Bronchial epithelial cell (primary cell): ENCODE results near the gene ADH1A. TPM values are rescaled to one million over a fixed set of nuclear protein-coding genes. Genes with fewer than 3 reads are reported as not detected.
"Not testable (repeated sequence)": the region's sequence is repeated elsewhere in the genome, so short reads cannot be mapped to it uniquely, and the experiment has no call there.

ENCODE experiments used
- DNase-seq: peaks from one replicate; pipeline ENCODE4 v3.0.0-alpha.2; 2010; ENCODE audit warnings: low read depth
- FAIRE-seq: peaks from 2 replicates; lab custom pipeline; 2011; peaks lifted over from hg19 to GRCh38; lab: Jason Lieb, UNC
- H3K27me3 ChIP-seq: 2 replicates; pipeline ENCODE4 v1.5.1; 2011; ENCODE audit warnings: low read length; ENCODE audit not compliant: control insufficient read depth, insufficient read depth
- H3K36me3 ChIP-seq: 2 replicates; pipeline ENCODE4 v1.5.1; 2011; ENCODE audit warnings: low read length; ENCODE audit not compliant: control insufficient read depth, insufficient read depth
- H3K4me3 ChIP-seq: 2 replicates; pipeline ENCODE4 v1.5.1; 2011; ENCODE audit warnings: mild to moderate bottlenecking, low read depth, low read length, control low read depth
- total RNA-seq: library from RNA; depleted of rRNA; stranded (reverse); fragments of >200 nt; gene quantifications from 2 replicates; pipeline ENCODE4 v1.2.1, GENCODE V29; 2014
- TF ChIP-seq, protein P1 (sequence below): IDR thresholded peaks from 2 replicates; pipeline ENCODE4 v1.5.1; 2011; ENCODE audit warnings: mild to moderate bottlenecking, moderate library complexity, low read length, control low read depth, inconsistent platforms; ENCODE audit not compliant: insufficient read depth, severe bottlenecking

Gene ADH1A
- total RNA-seq, 1 donor from 2014 or later = not detected

DNA sequence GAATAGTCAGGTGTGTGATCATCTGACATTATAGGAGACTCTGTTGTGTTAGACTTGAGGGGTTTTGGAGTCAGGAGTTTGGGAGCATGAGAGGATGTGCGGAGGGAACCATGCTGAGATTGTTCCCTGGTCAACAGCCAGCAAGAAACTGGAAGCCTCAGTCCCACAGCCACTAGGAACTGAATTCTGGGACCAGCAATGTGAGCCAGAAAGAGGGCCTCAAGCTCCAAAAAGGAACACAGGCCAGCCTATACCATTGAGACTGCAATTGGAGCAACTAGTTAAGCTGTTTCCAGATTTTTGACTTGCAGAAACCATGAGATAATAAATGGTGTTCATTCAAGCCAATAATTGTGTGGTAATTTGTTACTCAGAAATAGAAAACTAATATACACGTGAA, 39.1 kb upstream of the ADH1A start:
- no peak for FAIRE-seq
- TF ChIP-seq, protein P1, sequence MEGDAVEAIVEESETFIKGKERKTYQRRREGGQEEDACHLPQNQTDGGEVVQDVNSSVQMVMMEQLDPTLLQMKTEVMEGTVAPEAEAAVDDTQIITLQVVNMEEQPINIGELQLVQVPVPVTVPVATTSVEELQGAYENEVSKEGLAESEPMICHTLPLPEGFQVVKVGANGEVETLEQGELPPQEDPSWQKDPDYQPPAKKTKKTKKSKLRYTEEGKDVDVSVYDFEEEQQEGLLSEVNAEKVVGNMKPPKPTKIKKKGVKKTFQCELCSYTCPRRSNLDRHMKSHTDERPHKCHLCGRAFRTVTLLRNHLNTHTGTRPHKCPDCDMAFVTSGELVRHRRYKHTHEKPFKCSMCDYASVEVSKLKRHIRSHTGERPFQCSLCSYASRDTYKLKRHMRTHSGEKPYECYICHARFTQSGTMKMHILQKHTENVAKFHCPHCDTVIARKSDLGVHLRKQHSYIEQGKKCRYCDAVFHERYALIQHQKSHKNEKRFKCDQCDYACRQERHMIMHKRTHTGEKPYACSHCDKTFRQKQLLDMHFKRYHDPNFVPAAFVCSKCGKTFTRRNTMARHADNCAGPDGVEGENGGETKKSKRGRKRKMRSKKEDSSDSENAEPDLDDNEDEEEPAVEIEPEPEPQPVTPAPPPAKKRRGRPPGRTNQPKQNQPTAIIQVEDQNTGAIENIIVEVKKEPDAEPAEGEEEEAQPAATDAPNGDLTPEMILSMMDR = no peak
- H3K4me3 ChIP-seq = no peak overlapping the region
- H3K27me3 ChIP-seq = no peaks in the 10 kb centered on the region
- H3K36me3 ChIP-seq = no peaks in the 10 kb centered on the region
- no peak for DNase-seq

DNA sequence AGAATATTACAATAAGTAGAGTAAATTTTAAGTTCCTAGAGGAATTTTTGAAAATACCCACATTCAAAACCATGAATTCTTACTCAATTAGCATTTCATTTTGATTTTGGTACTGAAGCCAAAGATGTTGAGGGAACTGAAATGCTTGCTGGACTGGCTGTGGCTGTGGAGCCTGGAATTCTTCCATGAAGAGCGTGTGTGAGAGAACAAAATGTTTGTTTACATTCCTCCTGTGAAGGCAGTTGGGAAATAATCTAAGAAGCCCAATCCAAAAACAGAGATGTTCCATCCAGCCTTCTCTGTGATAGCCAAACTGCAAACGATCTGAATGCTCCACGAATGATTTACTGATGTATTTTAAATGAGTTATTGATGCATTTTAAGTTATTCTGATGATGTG, 34.2 kb upstream of the ADH1A start:
- DNase-seq = no peak
- no peak for FAIRE-seq

DNA sequence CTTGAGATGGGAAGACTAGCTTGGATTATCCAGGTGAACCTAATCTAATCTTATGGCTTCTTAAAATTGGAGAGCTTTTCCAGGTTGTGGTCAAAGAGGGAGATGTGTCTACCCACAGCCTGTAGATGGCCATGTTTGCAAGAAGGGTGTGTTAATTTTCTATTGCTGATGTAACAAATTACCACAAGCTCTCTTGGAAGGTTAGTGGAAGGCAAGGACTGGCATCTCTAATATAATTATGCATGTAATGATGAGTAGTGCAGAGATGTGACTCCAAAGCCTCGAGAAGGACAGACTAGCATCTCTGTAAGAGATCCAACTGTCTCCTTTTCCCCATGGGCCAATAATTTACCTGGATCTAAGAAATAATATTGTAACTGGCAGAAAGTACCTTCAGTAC, 33.6 kb upstream of the ADH1A start:
- TF ChIP-seq, protein P1 = no peak
- Histone ChIP-seq H3K27me3 (no peaks in the 10 kb centered on the region), H3K4me3 (no peak overlapping the region), H3K36me3 (no peaks in the 10 kb centered on the region)
- DNase-seq = no peak
- FAIRE-seq = no peak

More for the DNA sequence above, 34.2 kb upstream of the ADH1A start:
- H3K4me3 ChIP-seq = no peak overlapping the region
- no peaks in the 10 kb centered on the region for H3K36me3 ChIP-seq
- H3K27me3 ChIP-seq = no peaks in the 10 kb centered on the region
- TF ChIP-seq, protein P1 = no peak

DNA sequence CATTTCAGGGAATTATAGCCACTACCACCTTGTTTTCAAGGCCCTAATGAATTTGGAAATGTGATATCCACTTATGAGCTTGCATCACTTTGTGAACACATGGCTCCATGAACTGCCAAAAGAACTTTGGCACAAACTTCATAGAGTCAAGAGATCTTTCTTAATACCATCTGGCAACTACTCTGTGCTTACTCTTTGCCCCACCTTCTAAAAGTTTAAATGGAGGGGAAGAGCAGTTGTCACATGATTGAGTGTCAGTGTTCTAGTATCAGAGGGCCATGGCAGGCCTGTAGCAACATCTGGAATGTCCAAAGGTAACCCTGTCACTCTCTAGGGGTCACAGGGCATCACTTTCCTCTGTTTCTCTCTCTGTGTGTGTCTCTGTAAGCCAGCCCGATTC, 33.0 kb upstream of the ADH1A start:
- TF ChIP-seq, protein P1 = no peak
- no peaks in the 10 kb centered on the region for H3K36me3 ChIP-seq
- FAIRE-seq = peak; percentile 18
- no peak for DNase-seq
- no peak overlapping the region for H3K4me3 ChIP-seq
- no peaks in the 10 kb centered on the region for H3K27me3 ChIP-seq

DNA sequence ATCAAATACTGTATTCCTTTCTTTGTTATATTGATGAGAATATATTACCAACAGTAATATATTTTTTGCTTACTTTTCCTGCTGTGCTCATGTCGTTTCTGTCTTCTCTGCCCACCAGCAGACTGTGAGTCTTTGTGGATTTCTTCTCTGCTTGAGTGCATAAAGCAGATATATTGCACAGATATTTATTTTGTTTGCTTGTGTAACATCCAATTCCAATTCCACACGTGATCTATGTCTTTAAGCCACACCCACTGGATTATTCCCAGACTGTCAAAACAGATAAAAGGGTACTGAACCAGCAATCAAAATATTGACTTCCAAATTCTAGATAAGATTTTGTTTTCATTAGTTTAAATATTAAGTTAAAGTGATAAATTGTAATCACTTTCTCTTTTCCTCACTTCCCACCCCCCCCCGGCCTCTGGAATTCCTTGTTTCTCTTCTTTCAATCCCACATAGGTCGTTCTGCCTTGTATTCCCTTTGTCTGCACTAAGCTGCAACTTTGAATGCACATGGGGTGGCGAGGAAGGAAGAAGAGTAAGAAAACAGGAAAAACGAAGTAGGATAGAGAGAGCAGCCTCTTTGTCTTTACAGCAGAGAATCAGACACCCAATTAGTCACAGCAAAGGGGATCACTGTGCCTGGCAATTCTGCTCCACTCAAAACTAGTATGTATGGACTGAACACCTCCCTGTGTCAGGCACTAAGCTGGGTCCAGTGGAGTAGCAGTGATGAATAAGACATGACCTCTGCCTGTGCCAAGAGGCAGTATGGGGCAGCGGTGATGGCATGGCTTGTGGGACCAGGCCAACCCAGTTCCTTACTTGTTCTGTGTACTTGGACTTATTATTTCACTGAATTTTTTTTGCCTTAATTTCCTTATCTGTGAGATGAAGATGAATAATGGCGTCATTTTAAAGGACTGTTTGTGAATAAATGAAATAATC, 30.7 kb upstream of the ADH1A start, which contains the start of gene ADH1B:
Gene ADH1B, minus strand, starts transcription at position 161 of the 951 bp plus-strand sequence. Its CDS starts 70 bp downstream, at position 91.
- FAIRE-seq = no peak
- DNase-seq = no peak
- Histone ChIP-seq H3K36me3 (no peaks in the 10 kb centered on the region), H3K27me3 (no peaks in the 10 kb centered on the region), H3K4me3 (no peak within 1 kb of the TSS)
- TF ChIP-seq, protein P1 = no peak

DNA sequence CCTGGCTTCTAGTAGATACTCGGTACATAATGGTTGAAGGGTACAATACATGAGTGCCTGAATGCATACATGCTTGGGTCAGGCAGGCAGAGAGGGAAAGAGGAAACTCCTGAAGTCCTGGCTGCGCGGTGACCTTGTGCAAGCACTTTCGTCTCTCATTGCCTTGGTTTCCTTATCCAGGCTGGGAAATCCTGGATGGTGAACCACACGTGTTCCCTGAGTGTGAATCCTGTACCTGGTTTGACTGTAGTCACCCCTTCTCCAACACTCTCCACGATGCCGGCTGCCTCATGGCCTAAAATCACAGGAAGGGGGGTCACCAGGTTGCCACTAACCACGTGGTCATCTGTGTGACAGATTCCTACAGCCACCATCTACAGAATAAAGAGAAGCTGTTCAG, 27.0 kb upstream of the ADH1A start:
- H3K4me3 ChIP-seq, DNase-seq, H3K27me3 ChIP-seq, H3K36me3 ChIP-seq: not testable (repeated sequence)
- FAIRE-seq = peak; percentile 36
